CD4-positive, CD25-positive, alpha-beta regulatory T cell (primary cell): Measurements from ENCODE around the gene SCP2. TPM values are rescaled to one million over a fixed set of nuclear protein-coding genes. Genes with fewer than 3 reads are reported as not detected.

ENCODE experiments used
- ATAC-seq, 2 donors: fragments of 150-1000 bp; cut with Tn5 transposase; one replicate each; pipeline ENCODE4 v1.10.0; 2021; ENCODE audit warnings: low read depth in 2 of 2, moderate number of reproducible peaks in 2 of 2, moderate library complexity in 1 of 2
- DNase-seq, 3 donors: peaks; one replicate each; pipeline versions ENCODE4 v3.0.0 to v3.0.0-alpha.2; 2012 to 2022; ENCODE audit warnings: mixed read lengths in 1 of 3
- H3K27ac ChIP-seq: one replicate; pipeline ENCODE4 v1.7.0; 2013; ENCODE audit warnings: mild to moderate bottlenecking, low read length; ENCODE audit not compliant: insufficient read depth, poor library complexity, severe bottlenecking
- H3K27me3 ChIP-seq: one replicate; pipeline ENCODE4 v1.7.0; 2013; ENCODE audit warnings: low read length; ENCODE audit not compliant: control insufficient read depth, insufficient read depth
- H3K36me3 ChIP-seq: one replicate; pipeline ENCODE4 v1.7.0; 2013; ENCODE audit warnings: mild to moderate bottlenecking, low read length, moderate library complexity; ENCODE audit not compliant: control insufficient read depth, insufficient read depth
- H3K4me1 ChIP-seq: 2 replicates; pipeline ENCODE4 v1.7.0; 2013; ENCODE audit warnings: mild to moderate bottlenecking, low read length; ENCODE audit not compliant: insufficient read depth, control insufficient read depth, poor library complexity, severe bottlenecking
- H3K4me3 ChIP-seq: one replicate; pipeline ENCODE4 v1.7.0; 2013; ENCODE audit warnings: low read depth, mild to moderate bottlenecking, low read length, moderate library complexity
- H3K9me3 ChIP-seq, 2 experiments: 1 replicate in 1 of 2; 2 replicates in 1 of 2; pipeline ENCODE4 v1.7.0; 2013; ENCODE audit warnings: low read length in 2 of 2, mild to moderate bottlenecking in 1 of 2, moderate library complexity in 1 of 2; ENCODE audit not compliant: control insufficient read depth in 2 of 2
- H3K27ac Mint-ChIP-seq, 3 donors: one replicate each; pipeline ENCODE4 v1.8.0; 2020 to 2022; ENCODE audit warnings: mild to moderate bottlenecking in 3 of 3, mixed read lengths in 3 of 3, moderate library complexity in 2 of 3
- H3K27me3 Mint-ChIP-seq: one replicate; pipeline ENCODE4 v1.8.0; 2022; ENCODE audit warnings: mild to moderate bottlenecking, mixed read lengths
- H3K36me3 Mint-ChIP-seq: one replicate; pipeline ENCODE4 v1.8.0; 2020; ENCODE audit warnings: mixed read lengths
- H3K4me1 Mint-ChIP-seq, 4 donors: one replicate each; pipeline ENCODE4 v1.8.0; 2020 to 2022; ENCODE audit warnings: mixed read lengths in 4 of 4, mild to moderate bottlenecking in 1 of 4
- H3K4me3 Mint-ChIP-seq, 4 donors: one replicate each; pipeline ENCODE4 v1.8.0; 2020 to 2022; ENCODE audit warnings: mild to moderate bottlenecking in 4 of 4, mixed read lengths in 4 of 4, moderate library complexity in 3 of 4
- H3K9me3 Mint-ChIP-seq, 7 donors: one replicate each; pipeline ENCODE4 v1.8.0; 2020 to 2022; ENCODE audit warnings: mixed read lengths in 7 of 7, mild to moderate bottlenecking in 3 of 7, moderate library complexity in 2 of 7
- polyA plus RNA-seq, 4 donors: library from polyadenylated mRNA; unstranded; fragments of 300-500 nt; fragmentation: Illumina TruSeq; gene quantifications; one replicate each; pipeline ENCODE4 v1.2.3, GENCODE V29; 2021
- total RNA-seq: library from RNA; stranded (reverse); gene quantifications from one replicate; pipeline ENCODE4 v1.2.3, GENCODE V29; 2022

Gene SCP2
- total and polyA plus RNA-seq, 5 donors from 2014 or later: 58.9 to 213 (median 157) TPM

DNA sequence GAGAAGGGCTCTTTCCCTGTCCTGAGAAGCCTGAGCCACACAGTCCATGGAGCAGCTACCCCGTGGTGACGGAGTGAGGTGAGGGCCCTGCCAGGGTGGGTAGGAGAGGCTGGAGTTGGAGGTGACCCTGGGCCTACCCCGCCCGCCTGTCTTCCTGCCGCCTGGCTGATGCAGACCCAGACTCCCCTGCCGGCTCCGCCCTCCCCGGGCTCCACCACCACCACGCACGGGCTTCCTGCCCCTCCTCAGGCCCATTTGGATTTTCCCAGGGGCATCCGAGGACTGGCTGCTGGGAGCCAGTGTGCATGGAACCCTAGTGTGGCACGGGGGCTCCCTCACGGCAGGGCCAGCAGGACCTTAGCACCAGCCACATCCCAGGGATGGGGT is 167.4 kb downstream of the SCP2 start:
- no peaks in the 10 kb centered on the region for H3K27me3 ChIP-seq
- no peaks in the 10 kb centered on the region for H3K27me3 Mint-ChIP-seq
- H3K4me3 Mint-ChIP-seq: no peak overlapping the region
- ATAC-seq: no peak
- H3K4me3 ChIP-seq: no peak overlapping the region
- no peaks in the 10 kb centered on the region for H3K36me3 ChIP-seq
- no peak for DNase-seq
- H3K4me1 Mint-ChIP-seq: no peaks in the 10 kb centered on the region
- no peak overlapping the region for H3K27ac ChIP-seq
- H3K36me3 Mint-ChIP-seq: no peaks in the 10 kb centered on the region
- H3K9me3 ChIP-seq: peaks cover 0 to 2% of the 10 kb centered on the region in 2 experiments
- no peaks in the 10 kb centered on the region for H3K4me1 ChIP-seq
- H3K27ac Mint-ChIP-seq: no peak overlapping the region
- no peaks in the 10 kb centered on the region for H3K9me3 Mint-ChIP-seq

Other genes with a start within 250 kb of the SCP2 start
- gene COA7, start 228.9 kb upstream of the SCP2 start, total RNA-seq: 5.4 TPM
- 1 to 10 TPM; 2.4 to 4.6 (median 3.2) TPM for gene COA7, start 228.9 kb upstream of the SCP2 start, polyA plus RNA-seq
- 21.1 TPM for gene ZYG11B, start 200.8 kb upstream of the SCP2 start, total RNA-seq
- gene ZYG11B, start 200.8 kb upstream of the SCP2 start, polyA plus RNA-seq: 10 to 100 TPM; 13.6 to 16.5 (median 15.0) TPM
- 0.20 TPM for gene ZYG11A, start 84.5 kb upstream of the SCP2 start, total RNA-seq
- not detected for gene ZYG11A, start 84.5 kb upstream of the SCP2 start, polyA plus RNA-seq
- gene ECHDC2, start 5.5 kb upstream of the SCP2 start, total RNA-seq: 121 TPM
- gene ECHDC2, start 5.5 kb upstream of the SCP2 start, polyA plus RNA-seq: 10 to 100 TPM; 26.3 to 40.0 (median 33.6) TPM
- gene PODN, start 134.9 kb downstream of the SCP2 start, total RNA-seq: not detected
- gene PODN, start 134.9 kb downstream of the SCP2 start, polyA plus RNA-seq: not detected
- not detected for gene SLC1A7, start 215.4 kb downstream of the SCP2 start, total RNA-seq
- gene SLC1A7, start 215.4 kb downstream of the SCP2 start, polyA plus RNA-seq: not detected